ENCODE results near the gene ORC4. TPM values are rescaled to one million over a fixed set of nuclear protein-coding genes. Genes with fewer than 3 reads are reported as not detected.

Gene ORC4
- total and polyA plus RNA-seq, 2 of the 8 experiments (the other 6 are each of a cell fraction or from before 2014, with no cell fraction given) = 22.7 to 63.7 TPM

DNA sequence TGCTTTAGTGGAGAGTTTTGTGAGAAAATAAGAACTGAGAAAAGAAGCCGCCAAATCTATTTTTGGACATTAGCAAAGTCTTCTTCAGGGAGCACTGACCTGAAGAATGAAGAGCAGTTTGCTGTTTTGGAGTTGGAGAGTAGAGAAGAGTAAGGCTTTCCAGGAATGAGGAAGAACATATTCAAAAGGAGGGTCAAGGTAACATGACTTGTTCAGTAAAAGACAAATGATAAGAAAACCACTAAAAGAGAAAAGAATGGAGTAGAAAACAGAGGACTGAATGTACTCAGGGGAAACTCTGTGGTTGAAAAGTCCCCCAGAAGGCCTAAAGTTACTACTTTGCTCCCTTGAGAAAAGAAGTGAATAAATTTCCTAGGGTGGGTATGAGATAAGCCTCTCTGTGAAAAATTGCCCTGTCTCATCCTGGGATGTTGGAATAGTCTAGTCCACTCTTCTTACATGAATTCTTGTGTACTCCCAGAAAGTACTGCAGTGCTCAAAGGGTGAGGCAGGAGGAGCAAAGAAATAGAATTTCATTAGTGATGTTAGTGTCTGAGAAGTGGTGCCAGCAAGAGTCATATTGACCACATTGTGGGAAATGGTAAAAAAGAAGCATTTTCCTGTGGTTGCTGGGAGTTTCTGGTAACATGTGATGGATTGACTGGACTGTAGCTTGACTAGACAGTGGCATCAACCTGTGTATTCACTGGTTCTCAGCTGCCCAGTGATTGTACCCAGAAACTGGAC is 28.1 kb upstream of the ORC4 start:
- H3K4ac ChIP-seq (replicated peaks; ENCODE audit: insufficient read length, low read depth, low read length) = no peak overlapping the region
- H3K27me3 ChIP-seq (replicated peaks in 1 of 4; ENCODE audit: control insufficient read depth in 3 of 4, extremely low read depth in 1 of 4, insufficient read depth in 3 of 4, low read length in 3 of 4) = no peaks in the 10 kb centered on the region
- H2BK20ac ChIP-seq (ENCODE audit: low read length) = no peak overlapping the region
- H3K79me1 ChIP-seq (ENCODE audit: low read depth, low read length) = no peaks in the 10 kb centered on the region
- H3K27ac ChIP-seq (ENCODE audit: low read depth, low read length) = no peak overlapping the region
- H3K56ac ChIP-seq (replicated peaks; ENCODE audit: insufficient read length, low read depth, low read length) = no peak overlapping the region
- CTCF ChIA-PET (ENCODE audit: partially characterized antibody) = no interaction called here
- H4K5ac ChIP-seq (ENCODE audit: insufficient read length, low read depth, low read length) = no peak overlapping the region
- no peaks in the 10 kb centered on the region for H3K9me3 ChIP-seq (ENCODE audit: insufficient read depth in 2 of 2, low read depth in 1 of 2, low read length in 1 of 2)
- H3K4me3 ChIP-seq (ENCODE audit: extremely low read depth in 1 of 4, insufficient read depth in 2 of 4, low read depth in 3 of 4, low read length in 4 of 4) = no peak overlapping the region
- H4K91ac ChIP-seq (replicated peaks; ENCODE audit: insufficient read length, low read length) = no peak overlapping the region
- H4K8ac ChIP-seq (ENCODE audit: extremely low read depth, insufficient read depth, low read length) = no peak overlapping the region
- no peaks in the 10 kb centered on the region for H4K20me1 ChIP-seq (replicated peaks in 1 of 2; ENCODE audit: control insufficient read depth in 1 of 2, insufficient read depth in 2 of 2, low read length in 2 of 2)
- peaks cover 0 to 2% (median 0%) of the 10 kb centered on the region in 4 experiments; a peak in 2 of 7 replicates for H3K4me1 ChIP-seq (replicated peaks in 1 of 4; ENCODE audit: control insufficient read depth in 3 of 4, insufficient read depth in 4 of 4, low read length in 3 of 4)
- no peak overlapping the region for H2BK15ac ChIP-seq (ENCODE audit: low read length)
- no peak overlapping the region for H2BK12ac ChIP-seq (ENCODE audit: low read depth, low read length)
- H3K79me2 ChIP-seq (ENCODE audit: control insufficient read depth in 1 of 2, insufficient read depth in 2 of 2, low read length in 2 of 2) = peaks cover 0 to 7% of the 10 kb centered on the region in 2 experiments; a peak in 2 of 4 replicates
- WGBS, 2 experiments (ENCODE audit: extremely low coverage in 1 of 2, insufficient coverage in 1 of 2, insufficient read length in 1 of 2, insufficient replicate concordance in 2 of 2, low coverage in 1 of 2, low lambda C conversion rate in 2 of 2, missing lambda C conversion rate in 1 of 2) = 96% methylated on average over 1 of the region's 1 CpG; no CpG with 5 or more reads in 1 of the 2 experiments
- POLR2A ChIA-PET (ENCODE audit: partially characterized antibody) = no interaction called here
- no peak overlapping the region for H3K14ac ChIP-seq (ENCODE audit: insufficient read length)
- FAIRE-seq (no peak), DNase-seq (ENCODE audit: low read depth in 1 of 2, low spot score in 2 of 2) (no peak)
- H2BK5ac ChIP-seq (ENCODE audit: low read depth, low read length) = no peak overlapping the region
- no peaks in the 10 kb centered on the region for H3K23me2 ChIP-seq (ENCODE audit: low read depth, low read length)
- peak overlapping the region; percentile 1; the same call in 1 of the 2 replicates for H2AK5ac ChIP-seq (ENCODE audit: low read depth, low read length)
- H3K4me2 ChIP-seq (ENCODE audit: insufficient read depth in 1 of 2, low read depth in 2 of 2, low read length in 2 of 2) = no peak overlapping the region
- H2BK120ac ChIP-seq (replicated peaks; ENCODE audit: low read depth, low read length) = no peak overlapping the region
- no peak overlapping the region for H3K9ac ChIP-seq (replicated peaks in 1 of 4; ENCODE audit: extremely low read depth in 1 of 4, low read depth in 3 of 4, low read length in 3 of 4)
- H3K23ac ChIP-seq (ENCODE audit: insufficient read length) = no peak overlapping the region
- no peak overlapping the region for H3K18ac ChIP-seq (ENCODE audit: extremely low read depth, low read length)
- no peaks in the 10 kb centered on the region for H3K36me3 ChIP-seq (ENCODE audit: control insufficient read depth in 2 of 4, insufficient read depth in 4 of 4, low read length in 3 of 4)
- H2AFZ ChIP-seq (ENCODE audit: low read length) = no peak overlapping the region
- TF ChIP-seq CHD1 (IDR thresholded peaks at IDR 0.05; ENCODE audit: low read depth, low read length) = no peak
- no peak for TF ChIP-seq CREB1 (IDR thresholded peaks at IDR 0.05)
- no peak for TF ChIP-seq BCL11A (IDR thresholded peaks at IDR 0.05; ENCODE audit: low read depth in 2 of 2, low read length in 2 of 2)
- TF ChIP-seq, protein P1, sequence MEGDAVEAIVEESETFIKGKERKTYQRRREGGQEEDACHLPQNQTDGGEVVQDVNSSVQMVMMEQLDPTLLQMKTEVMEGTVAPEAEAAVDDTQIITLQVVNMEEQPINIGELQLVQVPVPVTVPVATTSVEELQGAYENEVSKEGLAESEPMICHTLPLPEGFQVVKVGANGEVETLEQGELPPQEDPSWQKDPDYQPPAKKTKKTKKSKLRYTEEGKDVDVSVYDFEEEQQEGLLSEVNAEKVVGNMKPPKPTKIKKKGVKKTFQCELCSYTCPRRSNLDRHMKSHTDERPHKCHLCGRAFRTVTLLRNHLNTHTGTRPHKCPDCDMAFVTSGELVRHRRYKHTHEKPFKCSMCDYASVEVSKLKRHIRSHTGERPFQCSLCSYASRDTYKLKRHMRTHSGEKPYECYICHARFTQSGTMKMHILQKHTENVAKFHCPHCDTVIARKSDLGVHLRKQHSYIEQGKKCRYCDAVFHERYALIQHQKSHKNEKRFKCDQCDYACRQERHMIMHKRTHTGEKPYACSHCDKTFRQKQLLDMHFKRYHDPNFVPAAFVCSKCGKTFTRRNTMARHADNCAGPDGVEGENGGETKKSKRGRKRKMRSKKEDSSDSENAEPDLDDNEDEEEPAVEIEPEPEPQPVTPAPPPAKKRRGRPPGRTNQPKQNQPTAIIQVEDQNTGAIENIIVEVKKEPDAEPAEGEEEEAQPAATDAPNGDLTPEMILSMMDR (IDR thresholded peaks at IDR 0.05; ENCODE audit: control extremely low read depth in 1 of 3, insufficient read depth in 1 of 3, low read depth in 1 of 3, low read length in 3 of 3) = no peak
- no peak for TF ChIP-seq RAD21 (IDR thresholded peaks at IDR 0.05 in 1 of 2, conservative IDR thresholded peaks at IDR 0.05 in 1 of 2; ENCODE audit: low read depth in 2 of 2, low read length in 2 of 2)
- no peak for TF ChIP-seq YY1 (IDR thresholded peaks at IDR 0.05; ENCODE audit: low read depth, low read length)
- TF ChIP-seq BACH1 (IDR thresholded peaks at IDR 0.05; ENCODE audit: low read length) = no peak
- TF ChIP-seq EP300 (IDR thresholded peaks at IDR 0.05; ENCODE audit: borderline replicate concordance in 1 of 2, low read depth in 2 of 2, low read length in 2 of 2) = no peak
- no peak for TF ChIP-seq ZNF274 (IDR thresholded peaks at IDR 0.05; ENCODE audit: borderline replicate concordance, extremely low read depth, low read length)
- no peak for TF ChIP-seq NRF1 (IDR thresholded peaks at IDR 0.05; ENCODE audit: low read depth, low read length)
- no peak for TF ChIP-seq SP2 (IDR thresholded peaks at IDR 0.05; ENCODE audit: low read length)

Measured in H1 (cell line).